Activated CD4-positive, alpha-beta T cell treated with anti-CD3 and anti-CD28 coated beads, Interleukin-2, Interleukin-6, amounts not matched to agents 100 ng/mL and 50 ng/mL, durations not matched to agents 16 hours and 8 hours (primary cell): ENCODE data around the gene INKA2.
"Not testable (repeated sequence)": the region's sequence is repeated elsewhere in the genome, so short reads cannot be mapped to it uniquely, and the experiment has no call there.

ENCODE experiments used
- DNase-seq: peaks from one replicate; pipeline ENCODE4 v3.0.0-alpha.2; 2020

INKA2 gene

GRCh38 chr1:111749628-111750027 lies 10.4 kb upstream of the INKA2 start:
- DNase-seq: no peak

- DNase-seq: no peak
Measured at GRCh38 chr1:111747947-111748346, 8.8 kb upstream of the INKA2 start.

DNA sequence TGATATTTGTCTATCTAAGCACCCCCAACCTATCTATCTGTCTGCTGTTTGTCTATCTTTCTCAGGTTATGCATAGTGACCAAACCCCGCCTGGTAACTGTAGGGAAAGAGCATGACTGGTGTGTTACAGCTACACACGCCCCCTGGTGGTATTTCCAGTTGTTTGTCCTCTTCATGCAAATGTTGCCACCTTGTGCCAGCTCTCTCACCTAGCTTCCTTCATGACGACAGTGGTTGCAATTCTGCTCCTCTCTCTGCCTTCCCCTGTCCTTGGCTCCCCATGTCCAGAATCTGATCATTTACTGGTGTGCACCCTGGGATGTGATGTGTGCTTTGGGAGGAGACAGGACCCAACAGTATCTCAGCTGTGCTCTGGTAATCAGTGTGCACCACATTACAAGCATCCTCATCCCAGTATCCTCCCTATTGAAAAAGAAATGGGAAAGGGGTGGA lies 8.1 kb upstream of the INKA2 start:
- peak; percentile 91 for DNase-seq

DNA sequence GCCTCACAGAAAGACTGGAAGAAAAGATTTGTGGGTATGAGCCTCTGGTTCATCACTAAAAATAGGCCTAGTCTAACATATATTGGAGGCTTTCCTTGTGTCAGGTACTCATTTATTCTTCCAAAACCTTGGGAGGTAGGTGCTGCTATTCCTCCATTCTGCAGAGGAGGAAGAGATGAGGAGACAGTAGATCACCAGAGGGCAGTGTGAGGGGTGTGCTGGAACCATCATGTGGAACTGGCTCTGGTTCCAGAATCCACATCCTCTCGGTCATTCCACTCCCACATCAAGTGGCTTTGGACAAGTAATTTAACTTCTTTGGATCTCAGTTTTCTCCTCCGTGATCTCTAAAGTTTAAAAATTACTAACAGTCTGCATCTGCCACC lies 7.4 kb upstream of the INKA2 start:
- DNase-seq: no peak

GRCh38 chr1:111745675-111746613 lies 6.7 kb upstream of the INKA2 start:
- no peak for DNase-seq

- no peak for DNase-seq
Measured at GRCh38 chr1:111743679-111744101, 4.5 kb upstream of the INKA2 start.

DNA sequence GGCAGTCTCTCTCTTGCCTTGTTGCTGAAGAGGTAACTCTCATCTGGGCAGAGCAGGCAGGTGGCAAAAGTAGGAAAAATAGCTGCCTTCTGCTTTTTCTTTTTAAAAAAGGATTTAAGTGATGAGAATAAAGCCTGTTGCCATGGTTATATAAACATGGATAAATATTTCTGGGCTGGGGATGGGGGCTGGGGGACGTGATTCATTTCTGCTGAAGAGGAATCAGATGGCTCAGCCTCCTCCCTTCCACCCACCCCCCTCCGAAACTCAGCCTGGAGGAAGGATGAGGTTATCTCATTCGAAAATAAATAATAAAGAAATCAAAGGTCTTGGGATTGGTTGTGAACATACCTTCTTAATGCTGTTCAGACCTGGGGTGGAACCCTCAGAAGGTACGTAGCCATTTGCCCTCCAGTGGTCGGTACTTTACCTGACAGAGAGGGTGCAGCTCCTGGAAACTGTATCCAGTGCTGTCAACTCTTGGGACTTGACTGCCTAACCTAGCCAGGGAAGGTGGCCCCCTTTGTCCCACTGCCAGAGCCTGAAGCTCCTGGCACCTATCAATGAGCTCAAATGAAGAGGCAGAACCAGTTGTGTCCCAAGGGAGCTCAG lies 3.8 kb upstream of the INKA2 start:
- DNase-seq: no peak

DNA sequence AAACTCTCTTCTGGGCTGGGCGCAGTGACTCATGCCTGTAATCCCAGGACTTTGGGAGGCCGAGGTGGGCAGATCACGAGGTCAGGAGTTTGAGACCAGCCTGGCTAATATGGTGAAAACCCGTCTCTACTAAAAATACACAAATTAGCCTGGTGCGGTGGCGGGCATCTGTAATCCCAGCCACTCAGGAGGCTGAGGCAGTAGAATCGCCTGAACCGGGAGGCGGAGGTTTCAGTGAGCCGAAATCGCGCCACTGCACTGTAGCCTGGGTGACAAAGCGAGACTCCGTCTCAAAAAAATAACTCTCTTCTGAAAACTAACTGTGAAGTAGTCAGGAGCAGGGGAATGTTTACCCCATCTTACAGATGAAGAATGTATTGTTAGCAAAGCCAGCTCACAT lies 3.1 kb upstream of the INKA2 start:
- not testable (repeated sequence) for DNase-seq

GRCh38 chr1:111739925-111740765 lies 950 bp upstream of the INKA2 start:
- no peak for DNase-seq

- DNase-seq: peak; percentile 33
Measured at GRCh38 chr1:111738436-111739193, 580 bp downstream of the INKA2 start.

DNA sequence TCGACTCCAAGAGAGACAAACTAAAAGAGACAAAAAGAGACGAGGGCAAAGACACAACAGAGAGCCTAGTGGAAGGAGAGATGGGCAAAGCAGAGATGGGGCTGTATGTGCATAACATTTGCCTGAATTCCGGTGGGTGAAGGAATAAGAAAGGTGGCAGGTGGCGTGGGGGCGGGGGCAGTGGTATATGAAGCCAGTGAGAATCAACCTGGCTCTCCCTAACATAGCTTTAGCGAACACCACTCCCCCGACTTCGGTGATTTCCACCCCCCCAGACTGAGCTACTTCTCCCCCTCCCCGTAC lies 1.1 kb downstream of the INKA2 start:
- no peak for DNase-seq

- DNase-seq: no peak
Measured at GRCh38 chr1:111737216-111738132, 1.7 kb downstream of the INKA2 start.

- no peak for DNase-seq
Measured at GRCh38 chr1:111736548-111737215, 2.5 kb downstream of the INKA2 start.

DNA sequence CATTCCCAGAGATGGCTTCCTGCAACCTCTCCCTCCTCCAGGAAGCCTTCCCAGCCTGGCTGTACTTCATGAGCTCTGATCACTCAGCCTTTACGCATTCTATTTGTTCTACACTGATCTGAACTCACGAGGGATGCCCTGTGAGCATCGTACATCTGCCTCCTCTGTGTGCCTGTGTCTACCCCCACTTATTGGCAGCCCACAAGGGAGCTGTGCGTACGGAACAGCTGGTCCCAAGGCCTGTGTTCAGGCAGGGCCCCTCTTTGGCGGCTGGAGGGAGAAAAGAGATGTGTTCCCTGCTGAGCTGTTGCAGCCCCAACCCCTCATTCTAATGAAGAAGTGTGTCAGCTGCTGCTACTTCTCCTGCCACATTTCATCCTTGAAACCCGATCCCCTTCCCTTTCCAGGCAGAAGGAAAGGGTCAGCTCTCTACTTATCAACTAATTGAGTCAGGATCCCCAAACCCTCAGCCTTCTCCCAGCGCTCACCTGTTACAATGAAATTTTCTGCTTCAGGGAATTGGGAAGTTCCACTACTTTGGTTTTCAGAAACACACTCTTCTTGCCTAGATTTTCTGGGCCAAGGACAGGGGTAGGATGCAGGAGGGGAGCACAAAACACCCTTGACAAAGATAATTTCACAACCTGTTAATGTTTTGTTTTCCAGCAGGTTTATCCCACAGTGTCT lies 3.2 kb downstream of the INKA2 start:
- DNase-seq: no peak

DNA sequence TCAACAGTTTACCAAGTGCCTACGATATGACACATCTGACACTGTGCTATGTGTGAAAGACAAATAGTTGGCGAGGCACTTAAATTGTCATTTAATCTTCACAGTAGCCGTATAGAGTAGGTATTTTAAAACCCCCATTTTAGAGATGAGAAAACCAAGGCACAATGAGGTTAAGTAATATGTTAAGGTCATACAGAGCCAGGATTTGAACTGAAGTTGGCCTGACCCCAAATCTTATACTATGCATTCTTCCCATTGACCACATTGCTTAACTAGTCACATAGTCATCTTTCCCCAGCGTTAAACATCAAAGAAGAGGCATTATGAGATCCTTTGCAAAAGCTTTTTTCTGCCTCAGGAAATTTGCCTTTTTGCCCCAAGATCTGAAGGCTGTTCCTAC lies 3.9 kb downstream of the INKA2 start:
- DNase-seq: no peak

- no peak for DNase-seq
Measured at GRCh38 chr1:111734856-111735255, 4.3 kb downstream of the INKA2 start.

DNA sequence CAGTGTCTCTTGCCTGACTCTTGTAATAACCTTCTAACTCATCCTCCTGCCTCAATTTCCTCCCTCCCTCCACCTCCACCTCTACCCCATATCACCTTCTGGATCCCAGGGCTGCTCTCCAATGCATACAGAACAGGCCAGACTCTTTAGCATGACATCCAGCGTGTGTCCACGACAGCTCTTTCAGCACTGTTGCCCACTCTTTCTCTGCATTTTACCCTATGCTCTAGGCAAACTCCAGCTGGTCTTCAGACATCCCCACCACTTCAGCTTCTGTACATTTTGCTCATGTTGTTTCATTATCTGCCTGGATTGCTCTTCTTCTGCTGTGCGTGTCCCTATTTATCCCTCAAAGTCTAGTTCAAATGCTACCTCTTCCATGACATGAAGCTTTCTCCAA lies 4.8 kb downstream of the INKA2 start:
- no peak for DNase-seq

GRCh38 chr1:111733992-111734341 lies 5.2 kb downstream of the INKA2 start:
- DNase-seq: no peak

- DNase-seq: peak; percentile 35
Measured at GRCh38 chr1:111733183-111733991, 5.8 kb downstream of the INKA2 start.

- no peak for DNase-seq
Measured at GRCh38 chr1:111732718-111733117, 6.5 kb downstream of the INKA2 start.
